ENCODE data around the gene SEZ6L2.
"Not testable (repeated sequence)": the region's sequence is repeated elsewhere in the genome, so short reads cannot be mapped to it uniquely, and the experiment has no call there.

SEZ6L2 gene

DNA sequence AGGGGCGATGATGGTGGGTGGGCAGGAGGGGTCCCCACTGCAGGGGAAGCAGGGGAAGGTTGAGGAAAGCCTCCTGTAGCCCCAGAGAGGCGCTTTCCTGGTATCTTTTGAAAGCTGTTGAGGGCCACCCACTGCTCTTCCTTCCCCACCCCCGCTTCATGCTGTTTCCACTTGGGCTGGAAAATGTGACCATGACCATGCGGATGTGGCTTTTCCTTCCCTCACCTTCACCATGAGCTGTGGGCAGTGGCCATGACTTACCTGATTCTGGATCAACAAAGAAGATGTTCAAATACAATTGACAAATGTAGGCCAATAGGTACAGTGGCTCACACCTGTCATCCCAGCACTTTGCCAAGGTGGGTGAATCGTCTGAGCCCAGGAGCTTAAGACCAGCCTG, 65.3 kb downstream of the SEZ6L2 start:
- peaks cover 46 to 80% of the 10 kb centered on the region in 2 donors for H3K36me3 ChIP-seq (ENCODE audit: control insufficient read depth in 1 of 2, insufficient read depth in 2 of 2, low read length in 2 of 2)
- H3K4me3 ChIP-seq (ENCODE audit: low read depth in 1 of 2, low read length in 2 of 2), result no peak overlapping the region
- peaks cover 0 to 6% of the 10 kb centered on the region in 2 donors for H3K4me1 ChIP-seq (ENCODE audit: control insufficient read depth in 1 of 2, insufficient read depth in 2 of 2, low read length in 2 of 2)
- no peaks in the 10 kb centered on the region for H3K27me3 ChIP-seq (ENCODE audit: low read depth, low read length)
- no peaks in the 10 kb centered on the region for H3K9me3 ChIP-seq (ENCODE audit: control insufficient read depth in 1 of 2, low read length in 2 of 2)
- no peak overlapping the region for H3K27ac ChIP-seq (ENCODE audit: low read length)

DNA sequence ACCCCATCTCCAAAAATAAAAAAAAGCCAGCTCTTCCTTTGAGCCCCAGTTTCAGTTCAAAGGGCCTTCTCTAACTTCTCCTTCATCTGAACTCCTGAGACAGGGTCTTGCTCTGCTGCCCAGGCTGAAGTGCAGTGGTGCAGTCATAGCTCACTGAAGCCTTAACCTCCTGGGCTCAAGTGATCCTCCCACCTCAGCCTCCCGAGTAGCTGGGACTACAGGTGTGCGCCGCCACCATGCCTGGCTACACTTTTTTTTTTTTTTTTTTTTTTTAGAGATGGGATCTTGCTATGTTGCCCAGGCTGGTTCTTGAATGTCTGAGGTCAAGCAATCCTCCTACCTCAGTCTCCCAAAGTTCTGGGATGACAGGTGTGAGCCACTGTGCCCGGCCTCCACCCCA, 66.1 kb downstream of the SEZ6L2 start:
- H3K36me3 ChIP-seq (ENCODE audit: control insufficient read depth in 1 of 2, insufficient read depth in 2 of 2, low read length in 2 of 2), result peaks cover 46 to 72% of the 10 kb centered on the region in 2 donors
- not testable (repeated sequence) for H3K4me3 ChIP-seq (ENCODE audit: low read depth in 1 of 2, low read length in 2 of 2); H3K27ac ChIP-seq (ENCODE audit: low read length)

GRCh38 chr16:29831490-29831889, 67.9 kb downstream of the SEZ6L2 start:
- no peaks in the 10 kb centered on the region for H3K27me3 ChIP-seq (ENCODE audit: low read depth, low read length)
- no peak overlapping the region for H3K4me3 ChIP-seq (ENCODE audit: low read depth in 1 of 2, low read length in 2 of 2)
- H3K36me3 ChIP-seq (ENCODE audit: control insufficient read depth in 1 of 2, insufficient read depth in 2 of 2, low read length in 2 of 2), result peaks cover 37 to 55% of the 10 kb centered on the region in 2 donors
- H3K9me3 ChIP-seq (ENCODE audit: control insufficient read depth in 1 of 2, low read length in 2 of 2), result no peaks in the 10 kb centered on the region
- peaks cover 0 to 6% of the 10 kb centered on the region in 2 donors for H3K4me1 ChIP-seq (ENCODE audit: control insufficient read depth in 1 of 2, insufficient read depth in 2 of 2, low read length in 2 of 2)
- H3K27ac ChIP-seq (ENCODE audit: low read length), result no peak overlapping the region

More for the DNA sequence above, 66.1 kb downstream of the SEZ6L2 start:
- not testable (repeated sequence) for H3K4me1 ChIP-seq (ENCODE audit: control insufficient read depth in 1 of 2, insufficient read depth in 2 of 2, low read length in 2 of 2); H3K27me3 ChIP-seq (ENCODE audit: low read depth, low read length); H3K9me3 ChIP-seq (ENCODE audit: control insufficient read depth in 1 of 2, low read length in 2 of 2)

DNA sequence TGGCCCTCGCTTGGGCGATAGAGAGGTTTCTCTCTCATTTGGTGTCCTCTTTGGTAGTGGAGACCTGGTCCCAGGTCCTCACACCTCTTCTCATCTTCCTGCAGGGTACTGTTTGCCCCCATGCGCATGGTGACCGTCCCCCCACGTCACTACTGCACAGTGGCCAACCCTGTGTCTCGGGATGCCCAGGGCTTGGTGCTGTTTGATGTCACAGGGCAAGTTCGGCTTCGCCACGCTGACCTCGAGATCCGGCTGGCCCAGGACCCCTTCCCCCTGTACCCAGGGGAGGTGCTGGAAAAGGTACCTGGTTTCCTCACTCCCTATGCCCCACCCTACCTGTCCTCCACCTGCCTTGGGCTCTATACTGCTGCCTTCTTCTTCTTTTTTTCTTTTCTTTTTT, 68.6 kb downstream of the SEZ6L2 start:
- H3K27me3 ChIP-seq (ENCODE audit: low read depth, low read length), result no peaks in the 10 kb centered on the region
- H3K9me3 ChIP-seq (ENCODE audit: control insufficient read depth in 1 of 2, low read length in 2 of 2), result no peaks in the 10 kb centered on the region
- no peak overlapping the region for H3K4me3 ChIP-seq (ENCODE audit: low read depth in 1 of 2, low read length in 2 of 2)
- H3K27ac ChIP-seq (ENCODE audit: low read length), result no peak overlapping the region
- peaks cover 35 to 51% of the 10 kb centered on the region in 2 donors for H3K36me3 ChIP-seq (ENCODE audit: control insufficient read depth in 1 of 2, insufficient read depth in 2 of 2, low read length in 2 of 2)
- peaks cover 5 to 6% of the 10 kb centered on the region in 2 donors for H3K4me1 ChIP-seq (ENCODE audit: control insufficient read depth in 1 of 2, insufficient read depth in 2 of 2, low read length in 2 of 2)

GRCh38 chr16:29826342-29826695, 73.0 kb downstream of the SEZ6L2 start:
- H3K36me3 ChIP-seq (ENCODE audit: control insufficient read depth in 1 of 2, insufficient read depth in 2 of 2, low read length in 2 of 2), result peaks cover 14 to 23% of the 10 kb centered on the region in 2 donors
- H3K4me1 ChIP-seq (ENCODE audit: control insufficient read depth in 1 of 2, insufficient read depth in 2 of 2, low read length in 2 of 2), result peaks cover 23 to 39% of the 10 kb centered on the region in 2 donors
- peak overlapping the region; percentile 71 for H3K27ac ChIP-seq (ENCODE audit: low read length)
- H3K9me3 ChIP-seq (ENCODE audit: control insufficient read depth in 1 of 2, low read length in 2 of 2), result no peaks in the 10 kb centered on the region
- H3K27me3 ChIP-seq (ENCODE audit: low read depth, low read length), result no peaks in the 10 kb centered on the region
- no peak overlapping the region for H3K4me3 ChIP-seq (ENCODE audit: low read depth in 1 of 2, low read length in 2 of 2)

DNA sequence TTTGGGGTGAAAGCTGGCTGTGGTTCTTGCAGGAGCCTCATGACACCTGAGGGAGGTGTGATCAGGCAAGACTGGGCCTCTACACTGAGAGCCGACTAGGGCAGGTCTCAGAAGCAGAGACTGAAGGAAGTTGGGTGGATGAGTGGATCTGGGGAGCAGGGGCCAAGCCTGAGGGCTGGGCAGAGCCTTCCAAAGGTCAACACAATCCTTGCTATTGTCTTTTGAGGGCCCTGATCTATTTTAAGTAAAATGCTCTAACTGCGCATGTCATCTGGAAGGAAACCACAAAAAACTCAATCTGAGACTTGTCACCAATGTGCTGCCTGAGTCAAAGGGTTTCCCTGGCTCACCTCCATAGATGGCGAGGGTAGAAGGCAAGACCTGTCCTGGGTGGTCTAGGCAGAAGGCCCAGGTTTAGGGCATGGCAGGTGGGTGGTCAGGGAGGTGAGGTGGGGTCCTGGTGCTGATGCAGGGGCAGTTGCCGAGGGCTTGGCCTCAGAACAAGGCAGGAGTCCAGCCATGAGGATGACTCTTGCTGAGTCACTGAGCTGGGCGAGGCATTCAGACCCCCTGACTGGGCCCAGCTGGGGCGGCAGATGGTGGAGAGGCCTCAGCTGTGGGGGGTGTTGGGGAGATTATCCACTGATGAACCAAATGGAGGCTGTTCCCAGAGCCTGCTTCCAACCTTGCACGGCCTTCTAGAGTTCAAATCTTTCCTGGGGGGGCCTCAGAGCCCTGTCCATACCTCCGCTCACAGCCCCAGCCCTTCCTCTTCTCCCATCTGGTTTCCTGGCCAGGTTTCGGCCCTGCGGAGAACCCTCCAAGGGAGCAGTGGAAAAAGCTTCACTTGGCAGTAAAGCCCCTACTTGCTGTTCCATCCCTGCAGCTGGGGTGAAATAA, 74.0 kb downstream of the SEZ6L2 start:
- H3K9me3 ChIP-seq (ENCODE audit: control insufficient read depth in 1 of 2, low read length in 2 of 2), result no peaks in the 10 kb centered on the region
- peaks cover 8 to 14% of the 10 kb centered on the region in 2 donors for H3K36me3 ChIP-seq (ENCODE audit: control insufficient read depth in 1 of 2, insufficient read depth in 2 of 2, low read length in 2 of 2)
- peak overlapping the region; percentile 71 for H3K27ac ChIP-seq (ENCODE audit: low read length)
- peaks cover 23 to 43% of the 10 kb centered on the region in 2 donors for H3K4me1 ChIP-seq (ENCODE audit: control insufficient read depth in 1 of 2, insufficient read depth in 2 of 2, low read length in 2 of 2)
- H3K4me3 ChIP-seq (ENCODE audit: low read depth in 1 of 2, low read length in 2 of 2), result peak overlapping the region; percentile 1 to 23
- no peaks in the 10 kb centered on the region for H3K27me3 ChIP-seq (ENCODE audit: low read depth, low read length)

DNA sequence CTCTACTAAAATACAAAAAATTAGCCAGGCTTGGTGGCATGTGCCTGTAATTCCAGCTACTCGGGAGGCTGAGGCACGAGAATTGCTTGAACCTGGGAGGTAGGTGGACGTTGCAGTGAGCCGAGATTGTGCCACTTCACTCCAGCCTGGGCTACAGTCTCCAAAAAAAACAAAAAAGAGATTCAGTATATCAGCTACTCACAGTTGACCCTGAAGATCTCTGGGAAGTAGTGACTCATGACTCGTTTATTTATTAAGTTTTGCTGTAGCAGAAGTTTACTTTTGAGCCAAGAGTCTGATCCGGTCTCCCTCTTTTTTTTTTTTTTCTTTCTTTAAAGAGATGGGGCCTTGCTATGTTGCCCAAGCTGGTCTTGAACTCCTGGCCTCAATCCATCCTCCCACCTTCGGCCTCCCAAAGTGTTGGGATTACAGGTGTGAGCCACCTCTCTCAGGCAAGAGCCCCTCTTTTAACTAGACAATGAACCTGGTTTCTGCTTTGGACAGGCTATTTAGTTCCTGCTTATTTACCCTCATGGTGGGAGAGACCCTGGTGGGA, 74.7 kb downstream of the SEZ6L2 start:
- H3K27me3 ChIP-seq (ENCODE audit: low read depth, low read length), result no peaks in the 10 kb centered on the region
- no peaks in the 10 kb centered on the region for H3K9me3 ChIP-seq (ENCODE audit: control insufficient read depth in 1 of 2, low read length in 2 of 2)
- H3K4me3 ChIP-seq (ENCODE audit: low read depth in 1 of 2, low read length in 2 of 2), result no peak overlapping the region
- peak overlapping the region; percentile 71 for H3K27ac ChIP-seq (ENCODE audit: low read length)
- peaks cover 27 to 43% of the 10 kb centered on the region in 2 donors for H3K4me1 ChIP-seq (ENCODE audit: control insufficient read depth in 1 of 2, insufficient read depth in 2 of 2, low read length in 2 of 2)
- H3K36me3 ChIP-seq (ENCODE audit: control insufficient read depth in 1 of 2, insufficient read depth in 2 of 2, low read length in 2 of 2), result peaks cover 1 to 7% of the 10 kb centered on the region in 2 donors

DNA sequence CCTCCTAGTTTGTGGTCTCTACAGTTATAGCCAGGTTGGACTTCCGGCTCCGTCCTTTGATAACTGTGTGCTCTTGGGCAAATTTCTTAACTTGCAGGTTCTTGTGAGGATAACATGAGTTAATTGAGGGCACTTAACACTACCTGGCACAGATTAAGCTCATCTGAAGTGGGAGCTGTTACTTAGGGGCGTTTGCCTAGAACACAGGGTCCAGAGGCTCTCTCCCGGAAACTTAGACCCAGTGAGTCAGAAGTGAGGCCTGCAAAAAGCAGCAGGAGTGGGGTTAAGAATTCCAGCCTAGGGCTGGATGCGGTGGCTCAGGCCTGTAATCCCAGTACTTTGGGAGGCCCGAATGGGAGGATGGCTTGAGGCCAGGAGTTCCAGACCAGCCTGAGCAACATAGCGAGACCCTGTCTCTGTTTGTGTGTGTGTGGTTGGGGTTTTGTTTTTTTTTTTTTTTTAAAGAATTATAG, 77.7 kb downstream of the SEZ6L2 start:
- H3K4me3 ChIP-seq (ENCODE audit: low read depth in 1 of 2, low read length in 2 of 2), result peak overlapping the region; percentile 74 to 96
- H3K9me3 ChIP-seq (ENCODE audit: control insufficient read depth in 1 of 2, low read length in 2 of 2), result no peaks in the 10 kb centered on the region
- H3K4me1 ChIP-seq (ENCODE audit: control insufficient read depth in 1 of 2, insufficient read depth in 2 of 2, low read length in 2 of 2), result peaks cover 27 to 62% of the 10 kb centered on the region in 2 donors
- H3K36me3 ChIP-seq (ENCODE audit: control insufficient read depth in 1 of 2, insufficient read depth in 2 of 2, low read length in 2 of 2), result peaks cover 4 to 12% of the 10 kb centered on the region in 2 donors
- no peaks in the 10 kb centered on the region for H3K27me3 ChIP-seq (ENCODE audit: low read depth, low read length)
- H3K27ac ChIP-seq (ENCODE audit: low read length), result peak overlapping the region; percentile 99
